ENCODE measurements around the gene DENND2A.
"Not testable (repeated sequence)": the region's sequence is repeated elsewhere in the genome, so short reads cannot be mapped to it uniquely, and the experiment has no call there.

The DENND2A gene

GRCh38 chr7:140625192-140625558 is 15.4 kb downstream of the DENND2A start:
- DNase-seq; H3K4me3 Mint-ChIP-seq; ATAC-seq; H3K36me3 Mint-ChIP-seq (ENCODE audit: low read depth); H3K9me3 Mint-ChIP-seq; H3K4me1 Mint-ChIP-seq; H3K27me3 Mint-ChIP-seq; H3K27ac Mint-ChIP-seq: not testable (repeated sequence)

DNA sequence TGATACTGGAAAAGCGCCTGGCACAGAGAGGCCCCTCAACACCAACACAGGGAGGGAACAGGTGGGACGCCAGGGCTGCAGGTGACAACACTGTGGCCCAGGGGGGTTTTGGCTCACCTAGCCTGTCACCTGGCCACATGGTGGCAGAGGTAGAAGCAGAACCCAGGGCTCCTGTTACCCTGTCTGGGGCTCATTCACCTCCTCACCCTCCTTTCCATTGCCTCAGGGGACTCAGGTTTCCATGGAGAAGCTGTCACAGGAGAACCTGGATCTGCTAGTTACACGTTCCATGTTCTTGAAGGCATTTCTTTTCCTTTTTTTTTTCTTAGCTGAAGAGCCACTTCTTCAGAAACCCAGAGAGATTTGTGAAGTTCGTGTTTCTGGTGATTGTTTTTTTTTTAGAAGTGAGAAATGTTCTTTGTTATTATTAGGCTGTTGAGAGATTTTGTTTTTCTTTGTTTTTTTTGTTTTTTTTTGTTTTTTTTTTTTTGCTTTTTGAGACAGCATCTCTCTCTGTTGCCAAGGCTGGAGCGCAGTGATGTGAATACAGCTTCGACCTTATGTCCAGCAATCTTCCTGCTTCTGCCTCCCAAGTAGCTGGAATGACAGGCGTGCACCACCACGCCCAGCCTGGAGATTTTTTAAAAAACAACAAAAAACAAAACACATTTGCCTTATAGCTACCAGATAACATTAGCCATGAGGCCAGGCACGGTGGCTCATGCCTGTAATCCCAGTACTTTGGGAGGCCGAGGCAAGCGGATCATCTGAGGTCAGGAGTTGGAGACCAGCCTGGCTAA is 16.0 kb downstream of the DENND2A start:
- ATAC-seq (no peak), DNase-seq (no peak)
- Mint-ChIP-seq H3K4me3 (no peak overlapping the region), H3K4me1 (no peaks in the 10 kb centered on the region), H3K9me3 (no peaks in the 10 kb centered on the region), H3K27me3 (peaks cover 2% of the 10 kb centered on the region), H3K27ac (no peak overlapping the region), H3K36me3 (ENCODE audit: low read depth) (no peaks in the 10 kb centered on the region)

- Mint-ChIP-seq H3K4me1 (no peaks in the 10 kb centered on the region), H3K4me3 (no peak overlapping the region), H3K27me3 (peaks cover 2% of the 10 kb centered on the region), H3K36me3 (ENCODE audit: low read depth) (no peaks in the 10 kb centered on the region), H3K27ac (no peak overlapping the region), H3K9me3 (no peaks in the 10 kb centered on the region)
- DNase-seq (no peak), ATAC-seq (no peak)
Measured at GRCh38 chr7:140623980-140624379, 16.6 kb downstream of the DENND2A start.

GRCh38 chr7:140621401-140622021 is 19.1 kb downstream of the DENND2A start:
- DNase-seq: no peak
- Mint-ChIP-seq H3K36me3 (ENCODE audit: low read depth) (no peaks in the 10 kb centered on the region), H3K4me1 (no peaks in the 10 kb centered on the region), H3K9me3 (no peaks in the 10 kb centered on the region), H3K27ac (no peak overlapping the region), H3K27me3 (peaks cover 2% of the 10 kb centered on the region), H3K4me3 (no peak overlapping the region)
- no peak for ATAC-seq

DNA sequence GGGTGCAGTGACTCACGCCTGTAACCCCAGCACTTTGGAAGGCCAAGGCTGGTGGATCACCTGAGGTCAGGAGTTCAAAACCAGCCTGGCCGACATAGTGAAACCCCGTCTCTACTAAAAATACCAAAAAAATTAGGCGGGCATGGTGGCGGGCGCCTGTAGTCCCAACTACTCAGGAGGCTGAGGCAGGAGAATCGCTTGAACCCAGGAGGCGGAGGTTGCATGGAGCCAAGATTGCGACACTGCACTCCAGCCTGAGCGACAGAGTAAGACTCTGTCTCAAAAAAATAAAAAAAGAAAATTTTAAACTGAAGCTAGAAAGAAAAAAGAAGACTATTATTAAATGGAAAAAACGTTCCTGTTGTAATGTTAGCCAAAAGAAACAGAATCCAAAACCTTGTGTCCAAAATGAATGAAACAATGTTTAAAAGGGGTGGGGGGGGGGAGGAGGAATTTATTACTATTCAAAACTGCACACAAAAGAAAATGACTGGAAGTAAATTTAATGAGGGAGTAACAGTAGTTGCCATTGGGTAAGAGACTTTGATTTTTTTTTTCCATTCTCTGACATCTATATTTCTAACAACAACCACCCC is 20.6 kb downstream of the DENND2A start:
- not testable (repeated sequence) for H3K36me3 Mint-ChIP-seq (ENCODE audit: low read depth); ATAC-seq; H3K4me1 Mint-ChIP-seq; DNase-seq; H3K9me3 Mint-ChIP-seq; H3K4me3 Mint-ChIP-seq; H3K27ac Mint-ChIP-seq; H3K27me3 Mint-ChIP-seq

- Mint-ChIP-seq H3K36me3 (ENCODE audit: low read depth) (no peaks in the 10 kb centered on the region), H3K9me3 (no peaks in the 10 kb centered on the region), H3K27me3 (no peaks in the 10 kb centered on the region), H3K27ac (no peak overlapping the region), H3K4me3 (no peak overlapping the region), H3K4me1 (no peaks in the 10 kb centered on the region)
- ATAC-seq: no peak
- DNase-seq: no peak
Measured at GRCh38 chr7:140619176-140619575, 21.4 kb downstream of the DENND2A start.

GRCh38 chr7:140618306-140618705 is 22.3 kb downstream of the DENND2A start:
- Mint-ChIP-seq H3K4me1 (no peaks in the 10 kb centered on the region), H3K27me3 (no peaks in the 10 kb centered on the region), H3K36me3 (ENCODE audit: low read depth) (no peaks in the 10 kb centered on the region), H3K27ac (no peak overlapping the region), H3K4me3 (no peak overlapping the region), H3K9me3 (no peaks in the 10 kb centered on the region)
- no peak for DNase-seq
- ATAC-seq: no peak

- no peak for ATAC-seq
- H3K36me3 Mint-ChIP-seq (ENCODE audit: low read depth): no peaks in the 10 kb centered on the region
- H3K4me3 Mint-ChIP-seq: no peak overlapping the region
- no peaks in the 10 kb centered on the region for H3K27me3 Mint-ChIP-seq
- no peak for DNase-seq
- no peak overlapping the region for H3K27ac Mint-ChIP-seq
- no peaks in the 10 kb centered on the region for H3K9me3 Mint-ChIP-seq
- no peaks in the 10 kb centered on the region for H3K4me1 Mint-ChIP-seq
Measured at GRCh38 chr7:140617081-140617480, 23.5 kb downstream of the DENND2A start.

DNA sequence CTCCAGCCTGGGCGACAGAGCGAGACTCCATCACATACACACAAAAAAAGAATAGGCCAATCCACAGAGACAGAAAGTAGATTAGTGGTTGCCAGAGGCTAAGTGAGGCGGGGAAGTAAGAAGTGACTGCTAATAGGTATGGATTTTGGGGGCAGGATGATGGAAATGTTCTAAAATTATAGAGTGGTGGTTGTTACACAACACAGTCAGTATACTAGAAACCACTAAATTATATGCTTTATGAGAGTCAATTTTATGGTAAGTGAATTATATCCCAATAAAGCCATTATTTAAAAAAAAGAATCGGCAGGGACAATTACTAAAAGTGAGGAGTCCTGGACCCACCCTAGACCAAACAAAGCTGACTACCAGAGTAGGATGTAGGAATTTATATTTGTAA is 24.3 kb downstream of the DENND2A start:
- no peak overlapping the region for H3K4me3 Mint-ChIP-seq
- H3K36me3 Mint-ChIP-seq (ENCODE audit: low read depth): no peaks in the 10 kb centered on the region
- H3K27me3 Mint-ChIP-seq: no peaks in the 10 kb centered on the region
- H3K9me3 Mint-ChIP-seq: no peaks in the 10 kb centered on the region
- H3K27ac Mint-ChIP-seq: no peak overlapping the region
- DNase-seq: no peak
- ATAC-seq: no peak
- no peaks in the 10 kb centered on the region for H3K4me1 Mint-ChIP-seq

DNA sequence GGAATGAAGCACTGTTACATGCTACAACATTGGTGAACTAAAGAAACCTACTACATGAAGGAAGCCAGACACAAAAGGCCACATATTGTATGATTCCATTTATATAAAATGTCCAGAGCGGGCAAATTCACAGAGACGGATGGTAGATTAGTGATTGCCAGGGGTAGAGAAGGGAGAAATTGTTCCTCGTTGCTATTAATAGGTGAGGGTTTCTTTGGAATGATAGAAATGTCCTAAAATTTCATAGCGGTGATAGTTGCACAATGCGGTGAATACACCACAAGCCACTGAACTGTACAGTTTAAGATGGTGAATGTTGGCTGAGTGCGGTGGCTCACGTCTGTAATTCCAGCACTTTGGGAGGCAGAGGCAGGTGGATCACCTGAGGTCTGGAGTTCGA is 29.0 kb downstream of the DENND2A start:
- no peak for DNase-seq
- no peak overlapping the region for H3K27ac Mint-ChIP-seq
- H3K4me1 Mint-ChIP-seq: no peaks in the 10 kb centered on the region
- H3K27me3 Mint-ChIP-seq: peaks cover 1% of the 10 kb centered on the region
- H3K36me3 Mint-ChIP-seq (ENCODE audit: low read depth): no peaks in the 10 kb centered on the region
- ATAC-seq: no peak
- no peaks in the 10 kb centered on the region for H3K9me3 Mint-ChIP-seq
- H3K4me3 Mint-ChIP-seq: no peak overlapping the region

GRCh38 chr7:140610204-140611165 is 30.1 kb downstream of the DENND2A start:
- DNase-seq (no peak), ATAC-seq (no peak)
- Mint-ChIP-seq H3K27ac (no peak overlapping the region), H3K9me3 (no peaks in the 10 kb centered on the region), H3K36me3 (ENCODE audit: low read depth) (no peaks in the 10 kb centered on the region), H3K4me3 (no peak overlapping the region), H3K27me3 (peaks cover 1% of the 10 kb centered on the region), H3K4me1 (no peaks in the 10 kb centered on the region)

GRCh38 chr7:140609646-140610045 is 31.0 kb downstream of the DENND2A start:
- Mint-ChIP-seq H3K9me3 (no peaks in the 10 kb centered on the region), H3K36me3 (ENCODE audit: low read depth) (no peaks in the 10 kb centered on the region), H3K27ac (no peak overlapping the region), H3K27me3 (peaks cover 1% of the 10 kb centered on the region), H3K4me3 (no peak overlapping the region), H3K4me1 (no peaks in the 10 kb centered on the region)
- DNase-seq (no peak), ATAC-seq (no peak)

DNA sequence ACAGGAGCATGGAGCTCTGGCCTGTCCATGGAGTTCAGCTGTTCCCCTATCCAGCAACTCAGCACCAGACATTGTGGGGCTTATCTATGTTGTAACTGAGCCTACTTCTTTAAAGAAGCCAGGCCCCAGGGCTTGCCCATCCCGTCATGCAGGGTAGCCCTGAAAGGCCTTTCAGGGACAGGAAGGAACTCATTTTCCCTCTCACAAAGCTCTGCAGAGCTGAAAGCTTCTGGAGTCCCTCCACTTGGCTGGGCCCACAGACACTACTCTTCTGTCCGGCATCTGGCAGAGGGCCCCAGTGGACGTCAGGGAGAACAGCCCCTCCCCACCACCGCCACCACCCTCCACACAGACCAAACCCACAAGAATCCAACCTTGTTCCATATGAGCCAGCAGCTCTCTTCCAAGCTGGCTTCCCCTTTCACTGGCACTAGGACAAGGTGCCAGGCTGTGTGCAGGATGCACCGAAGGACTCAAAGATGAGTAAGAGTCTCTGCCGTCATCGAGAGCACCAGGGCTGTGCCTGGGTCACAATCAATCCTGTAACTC is 33.1 kb downstream of the DENND2A start:
- no peak for ATAC-seq
- Mint-ChIP-seq H3K36me3 (ENCODE audit: low read depth) (no peaks in the 10 kb centered on the region), H3K27me3 (peaks cover 1% of the 10 kb centered on the region), H3K9me3 (no peaks in the 10 kb centered on the region), H3K27ac (no peak overlapping the region), H3K4me1 (no peaks in the 10 kb centered on the region), H3K4me3 (no peak overlapping the region)
- no peak for DNase-seq

DNA sequence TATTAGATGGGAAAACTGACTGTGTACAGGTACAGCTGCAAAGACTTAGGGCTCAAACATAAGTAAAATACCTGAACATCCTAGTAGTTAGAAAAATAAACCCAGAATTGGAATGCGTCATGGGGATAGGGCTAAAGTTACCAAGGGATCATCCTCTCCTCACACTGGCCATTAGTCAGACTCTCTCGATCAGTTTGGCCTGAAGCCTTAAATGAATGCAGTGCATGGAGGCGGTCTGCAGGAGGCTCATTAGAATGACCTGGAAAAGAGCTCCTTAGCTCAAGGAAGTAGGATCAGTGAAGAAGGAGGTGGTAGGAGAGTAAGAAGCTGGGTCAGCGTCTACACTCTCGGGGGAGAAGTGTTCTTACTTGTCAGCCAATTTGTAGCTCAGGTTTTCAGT is 35.3 kb downstream of the DENND2A start:
- ATAC-seq (no peak), DNase-seq (no peak)

More for the DNA sequence above, 35.3 kb downstream of the DENND2A start:
- Mint-ChIP-seq H3K36me3 (ENCODE audit: low read depth) (no peaks in the 10 kb centered on the region), H3K4me3 (no peak overlapping the region), H3K4me1 (no peaks in the 10 kb centered on the region), H3K9me3 (no peaks in the 10 kb centered on the region), H3K27ac (no peak overlapping the region), H3K27me3 (peaks cover 4% of the 10 kb centered on the region)
